Thyroid gland (tissue), 4 donors: ENCODE data around the gene GDF15.

Experiments used
- POLR2A ChIP-seq, 2 donors: fragments of 450-650 bp; IDR thresholded peaks; one replicate each; pipeline ENCODE4 v1.6.1; 2017; ENCODE audit warnings: antibody characterized with exemption in 2 of 2, mild to moderate bottlenecking in 2 of 2, moderate library complexity in 1 of 2
- TF ChIP-seq, protein P1 (sequence below), 6 experiments: fragments of 200-600 bp in 3 of 6; fragments of 450-650 bp in 3 of 6; sonication (generic) in 3 of 6; IDR thresholded peaks; one replicate each; pipeline ENCODE4 v1.5.1; 2016 to 2019; ENCODE audit warnings: antibody characterized with exemption in 6 of 6, mild to moderate bottlenecking in 2 of 6, inconsistent platforms in 1 of 6, moderate library complexity in 1 of 6

DNA sequence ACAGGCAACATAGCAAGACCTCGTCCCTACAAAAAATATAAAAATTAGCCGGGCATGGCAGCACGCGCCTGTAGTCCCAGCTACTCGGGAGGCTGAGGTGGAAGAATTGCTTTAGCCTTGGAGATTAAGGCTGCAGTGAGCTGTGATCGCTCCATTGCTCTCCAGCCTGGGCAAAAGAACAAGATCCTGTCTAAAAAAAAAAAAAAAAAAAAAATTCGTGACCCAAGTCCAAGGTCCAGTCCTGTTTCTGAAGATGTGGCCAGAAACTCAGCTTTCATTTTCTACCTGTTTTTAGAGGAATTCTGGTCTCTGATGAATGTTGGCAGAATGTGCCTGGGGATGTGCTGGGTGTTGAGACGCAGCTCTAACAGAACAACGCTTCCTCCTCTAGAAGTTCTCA, 47.4 kb upstream of the GDF15 start:
- TF ChIP-seq, protein P1, sequence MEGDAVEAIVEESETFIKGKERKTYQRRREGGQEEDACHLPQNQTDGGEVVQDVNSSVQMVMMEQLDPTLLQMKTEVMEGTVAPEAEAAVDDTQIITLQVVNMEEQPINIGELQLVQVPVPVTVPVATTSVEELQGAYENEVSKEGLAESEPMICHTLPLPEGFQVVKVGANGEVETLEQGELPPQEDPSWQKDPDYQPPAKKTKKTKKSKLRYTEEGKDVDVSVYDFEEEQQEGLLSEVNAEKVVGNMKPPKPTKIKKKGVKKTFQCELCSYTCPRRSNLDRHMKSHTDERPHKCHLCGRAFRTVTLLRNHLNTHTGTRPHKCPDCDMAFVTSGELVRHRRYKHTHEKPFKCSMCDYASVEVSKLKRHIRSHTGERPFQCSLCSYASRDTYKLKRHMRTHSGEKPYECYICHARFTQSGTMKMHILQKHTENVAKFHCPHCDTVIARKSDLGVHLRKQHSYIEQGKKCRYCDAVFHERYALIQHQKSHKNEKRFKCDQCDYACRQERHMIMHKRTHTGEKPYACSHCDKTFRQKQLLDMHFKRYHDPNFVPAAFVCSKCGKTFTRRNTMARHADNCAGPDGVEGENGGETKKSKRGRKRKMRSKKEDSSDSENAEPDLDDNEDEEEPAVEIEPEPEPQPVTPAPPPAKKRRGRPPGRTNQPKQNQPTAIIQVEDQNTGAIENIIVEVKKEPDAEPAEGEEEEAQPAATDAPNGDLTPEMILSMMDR (IDR thresholded peaks at IDR 0.05): no peak
- TF ChIP-seq POLR2A (IDR thresholded peaks at IDR 0.05): no peak
